K562 (cell line): ENCODE results near the gene DAZAP1. TPM values are rescaled to one million over a fixed set of nuclear protein-coding genes. Genes with fewer than 3 reads are reported as not detected.

Experiments used
- BCL6 ChIP-seq: fragments of 250-450 bp; sonication (Bioruptor Pico); IDR thresholded peaks from 2 replicates; pipeline ENCODE4 v1.4.0; 2020
- CAMTA2 ChIP-seq: fragments of 250-450 bp; sonication (Bioruptor Pico); conservative IDR thresholded peaks from 2 replicates; pipeline ENCODE4 v1.5.1; 2022
- CC2D1A ChIP-seq: fragments of 450-650 bp; IDR thresholded peaks from 2 replicates; pipeline ENCODE4 v1.6.1; 2017; ENCODE audit warnings: mild to moderate bottlenecking
- CEBPG ChIP-seq, 3 experiments: fragments of 200-800 bp in 1 of 3; sonication (Bioruptor generic) in 1 of 3; sonication (generic) in 1 of 3; formaldehyde crosslinking in 1 of 3; IDR thresholded peaks in 2 of 3; conservative IDR thresholded peaks in 1 of 3; 2 replicates each; pipeline versions ENCODE4 v1.6.1 to v1.8.0; 2016 to 2022; ENCODE audit warnings: missing compliant biosample characterization in 2 of 3, missing genetic modification characterization in 2 of 3, mild to moderate bottlenecking in 1 of 3, missing genetic modification reagents in 1 of 3
- HMGN3 ChIP-seq: IDR thresholded peaks from 2 replicates; pipeline ENCODE4 v1.6.1; 2011; ENCODE audit warnings: borderline replicate concordance, low read depth, mild to moderate bottlenecking, mixed read lengths, low read length; ENCODE audit not compliant: insufficient read length; ENCODE audit errors: extremely low read depth
- HNRNPL ChIP-seq: fragments of 200-400 bp; formaldehyde crosslinking; IDR thresholded peaks from 2 replicates; pipeline ENCODE4 v1.6.1; 2017; ENCODE audit warnings: low read depth, mild to moderate bottlenecking, low read length
- KDM1A ChIP-seq, 2 experiments: fragments of 450-650 bp; IDR thresholded peaks; 2 replicates each; pipeline ENCODE4 v1.6.1; 2016; ENCODE audit warnings: mild to moderate bottlenecking in 2 of 2
- MECOM ChIP-seq: fragments of 250-450 bp; sonication (Bioruptor Pico); IDR thresholded peaks from 2 replicates; pipeline ENCODE4 v1.8.0; 2022; ENCODE audit warnings: inconsistent platforms
- SUPT5H ChIP-seq: fragments of 450-650 bp; IDR thresholded peaks from 2 replicates; pipeline ENCODE4 v1.6.1; 2016
- ZEB2 ChIP-seq: fragments of 450-650 bp; IDR thresholded peaks from 2 replicates; pipeline ENCODE4 v1.6.1; 2016
- ZNF41 ChIP-seq: fragments of 250-450 bp; sonication (Bioruptor Pico); conservative IDR thresholded peaks from 2 replicates; pipeline ENCODE4 v1.4.0; 2020; ENCODE audit warnings: mild to moderate bottlenecking
- polyA plus RNA-seq, 8 experiments: library from polyadenylated mRNA; depleted of rRNA in 4 of 8; stranded (reverse) in 5 of 8; unstranded in 3 of 8; fragments of >200 nt; fragmentation: Nextera tagmentation in 2 of 8; fragmentation: Illumina TruSeq in 1 of 8; extraction: Ambion mirVana in 2 of 8; extraction: Trizol in 1 of 8; gene quantifications; 2 replicates each; pipeline versions ENCODE4 v1.2.1 to v1.2.3, GENCODE V29; 2011 to 2014; ENCODE audit warnings: inconsistent platforms in 1 of 8, missing spikeins in 1 of 8
- total RNA-seq, 7 experiments: library from RNA; depleted of rRNA in 6 of 7; stranded (reverse); fragments of >200 nt in 6 of 7; fragmentation: Illumina TruSeq in 2 of 7; extraction: Trizol in 2 of 7; gene quantifications; 2 replicates each; pipeline versions ENCODE4 v1.2.1 to v1.2.3, GENCODE V29; 2011 to 2021; ENCODE audit warnings: low replicate concordance in 1 of 7
- TF ChIP-seq, protein P1 (sequence below): sonication (generic); formaldehyde crosslinking; IDR thresholded peaks from 2 replicates; pipeline ENCODE4 v1.8.1; 2023; ENCODE audit warnings: mild to moderate bottlenecking, missing genetic modification reagents
- TF ChIP-seq, protein P2 (sequence below), 3 experiments: fragments of 200-800 bp in 1 of 3; fragments of 250-450 bp in 1 of 3; fragments of 450-650 bp in 1 of 3; sonication (Bioruptor Pico) in 1 of 3; sonication (Bioruptor generic) in 1 of 3; formaldehyde crosslinking in 1 of 3; IDR thresholded peaks; 2 replicates each; pipeline versions ENCODE4 v1.6.1 to v1.8.0; 2016 to 2022; ENCODE audit warnings: mild to moderate bottlenecking in 2 of 3, missing genetic modification characterization in 2 of 3, missing compliant biosample characterization in 1 of 3, moderate library complexity in 1 of 3
- TF ChIP-seq, protein P3 (sequence below): sonication (generic); formaldehyde crosslinking; IDR thresholded peaks from 2 replicates; pipeline ENCODE4 v1.8.0; 2022; ENCODE audit warnings: missing genetic modification reagents, mild to moderate bottlenecking, borderline replicate concordance
- TF ChIP-seq, protein P4 (sequence below): fragments of 250-450 bp; sonication (Bioruptor Pico); IDR thresholded peaks from 2 replicates; pipeline ENCODE4 v1.5.0; 2020; ENCODE audit warnings: mild to moderate bottlenecking

DAZAP1 gene
- total and polyA plus RNA-seq, 9 of the 15 experiments (the other 6 are each of a cell fraction or from before 2014, with no cell fraction given): 10.8 to 289 (median 142) TPM

DNA sequence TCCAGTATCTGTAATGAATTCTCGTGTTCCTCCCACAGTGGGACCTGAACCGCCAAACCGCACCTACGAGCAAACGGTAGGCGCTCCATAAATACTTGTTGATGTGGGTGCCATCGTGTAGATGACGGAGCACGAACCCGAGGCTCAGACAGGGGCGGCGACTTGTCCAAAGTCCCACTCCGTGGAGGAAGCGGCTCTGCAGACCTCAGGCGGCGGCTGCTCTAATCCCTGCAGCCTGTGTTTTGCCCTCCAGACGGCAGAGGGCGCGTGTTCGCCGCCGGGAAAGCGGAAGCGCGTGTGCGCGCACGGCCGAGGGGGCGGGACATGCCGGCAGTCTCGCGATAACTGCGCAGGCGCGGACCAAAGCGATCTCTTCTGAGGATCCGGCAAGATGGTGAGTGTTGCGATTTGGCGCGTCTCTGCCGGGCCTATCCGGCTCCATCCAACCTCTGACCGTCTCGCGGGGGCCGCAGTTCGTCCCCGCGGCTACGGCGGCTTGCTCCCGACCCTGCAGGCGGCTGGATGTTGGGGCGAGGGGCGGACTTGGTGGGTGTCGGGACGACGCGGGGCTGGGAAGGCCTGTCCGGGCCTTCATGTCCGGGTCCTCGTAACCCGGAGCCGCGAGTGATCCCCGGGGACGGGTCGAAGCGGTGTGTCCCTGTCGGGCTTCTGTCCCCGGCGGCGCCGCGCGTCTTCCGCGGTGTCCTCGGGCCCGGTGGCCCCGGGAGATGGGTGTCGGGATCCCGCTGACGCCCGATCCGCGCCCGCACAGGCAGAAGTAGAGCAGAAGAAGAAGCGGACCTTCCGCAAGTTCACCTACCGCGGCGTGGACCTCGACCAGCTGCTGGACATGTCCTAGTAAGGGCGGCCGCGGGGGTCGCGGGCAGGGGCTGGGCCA is 30.9 kb downstream of the DAZAP1 start, which contains the start of gene RPS15 (continued):
- TF ChIP-seq HNRNPL: 0 out of 2 replicates have a peak, but pooled peaks have one; percentile 31
- peak; percentile 97 for TF ChIP-seq HMGN3
- TF ChIP-seq CC2D1A: peak; percentile 75
- TF ChIP-seq CEBPG (CRISPR knock-in tag; IDR thresholded peaks at IDR 0.05): no peak
- TF ChIP-seq CEBPG (tag; conservative IDR thresholded peaks at IDR 0.05 in 1 of 2, IDR thresholded peaks at IDR 0.05 in 1 of 2): no peak
- no peak for TF ChIP-seq ZNF41 (CRISPR knock-in tag)
- TF ChIP-seq, protein P1, sequence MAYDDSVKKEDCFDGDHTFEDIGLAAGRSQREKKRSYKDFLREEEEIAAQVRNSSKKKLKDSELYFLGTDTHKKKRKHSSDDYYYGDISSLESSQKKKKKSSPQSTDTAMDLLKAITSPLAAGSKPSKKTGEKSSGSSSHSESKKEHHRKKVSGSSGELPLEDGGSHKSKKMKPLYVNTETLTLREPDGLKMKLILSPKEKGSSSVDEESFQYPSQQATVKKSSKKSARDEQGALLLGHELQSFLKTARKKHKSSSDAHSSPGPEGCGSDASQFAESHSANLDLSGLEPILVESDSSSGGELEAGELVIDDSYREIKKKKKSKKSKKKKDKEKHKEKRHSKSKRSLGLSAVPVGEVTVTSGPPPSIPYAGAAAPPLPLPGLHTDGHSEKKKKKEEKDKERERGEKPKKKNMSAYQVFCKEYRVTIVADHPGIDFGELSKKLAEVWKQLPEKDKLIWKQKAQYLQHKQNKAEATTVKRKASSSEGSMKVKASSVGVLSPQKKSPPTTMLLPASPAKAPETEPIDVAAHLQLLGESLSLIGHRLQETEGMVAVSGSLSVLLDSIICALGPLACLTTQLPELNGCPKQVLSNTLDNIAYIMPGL (CRISPR knock-in tag): peak; percentile 59; the same call in 1 of the 2 replicates
- no peak for TF ChIP-seq CAMTA2 (CRISPR knock-in tag)
- TF ChIP-seq SUPT5H: peak; percentile 99
- no peak for TF ChIP-seq KDM1A (IDR thresholded peaks at IDR 0.05)
- TF ChIP-seq, protein P2, sequence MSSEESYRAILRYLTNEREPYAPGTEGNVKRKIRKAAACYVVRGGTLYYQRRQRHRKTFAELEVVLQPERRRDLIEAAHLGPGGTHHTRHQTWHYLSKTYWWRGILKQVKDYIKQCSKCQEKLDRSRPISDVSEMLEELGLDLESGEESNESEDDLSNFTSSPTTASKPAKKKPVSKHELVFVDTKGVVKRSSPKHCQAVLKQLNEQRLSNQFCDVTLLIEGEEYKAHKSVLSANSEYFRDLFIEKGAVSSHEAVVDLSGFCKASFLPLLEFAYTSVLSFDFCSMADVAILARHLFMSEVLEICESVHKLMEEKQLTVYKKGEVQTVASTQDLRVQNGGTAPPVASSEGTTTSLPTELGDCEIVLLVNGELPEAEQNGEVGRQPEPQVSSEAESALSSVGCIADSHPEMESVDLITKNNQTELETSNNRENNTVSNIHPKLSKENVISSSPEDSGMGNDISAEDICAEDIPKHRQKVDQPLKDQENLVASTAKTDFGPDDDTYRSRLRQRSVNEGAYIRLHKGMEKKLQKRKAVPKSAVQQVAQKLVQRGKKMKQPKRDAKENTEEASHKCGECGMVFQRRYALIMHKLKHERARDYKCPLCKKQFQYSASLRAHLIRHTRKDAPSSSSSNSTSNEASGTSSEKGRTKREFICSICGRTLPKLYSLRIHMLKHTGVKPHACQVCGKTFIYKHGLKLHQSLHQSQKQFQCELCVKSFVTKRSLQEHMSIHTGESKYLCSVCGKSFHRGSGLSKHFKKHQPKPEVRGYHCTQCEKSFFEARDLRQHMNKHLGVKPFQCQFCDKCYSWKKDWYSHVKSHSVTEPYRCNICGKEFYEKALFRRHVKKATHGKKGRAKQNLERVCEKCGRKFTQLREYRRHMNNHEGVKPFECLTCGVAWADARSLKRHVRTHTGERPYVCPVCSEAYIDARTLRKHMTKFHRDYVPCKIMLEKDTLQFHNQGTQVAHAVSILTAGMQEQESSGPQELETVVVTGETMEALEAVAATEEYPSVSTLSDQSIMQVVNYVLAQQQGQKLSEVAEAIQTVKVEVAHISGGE (CRISPR knock-in tag; IDR thresholded peaks at IDR 0.05): 0 out of 6 replicates have a peak, but pooled peaks of 2 of the 3 experiments have one; percentile 13 to 61
- TF ChIP-seq MECOM (CRISPR knock-in tag): no peak
- no peak for TF ChIP-seq ZEB2
- TF ChIP-seq, protein P3, sequence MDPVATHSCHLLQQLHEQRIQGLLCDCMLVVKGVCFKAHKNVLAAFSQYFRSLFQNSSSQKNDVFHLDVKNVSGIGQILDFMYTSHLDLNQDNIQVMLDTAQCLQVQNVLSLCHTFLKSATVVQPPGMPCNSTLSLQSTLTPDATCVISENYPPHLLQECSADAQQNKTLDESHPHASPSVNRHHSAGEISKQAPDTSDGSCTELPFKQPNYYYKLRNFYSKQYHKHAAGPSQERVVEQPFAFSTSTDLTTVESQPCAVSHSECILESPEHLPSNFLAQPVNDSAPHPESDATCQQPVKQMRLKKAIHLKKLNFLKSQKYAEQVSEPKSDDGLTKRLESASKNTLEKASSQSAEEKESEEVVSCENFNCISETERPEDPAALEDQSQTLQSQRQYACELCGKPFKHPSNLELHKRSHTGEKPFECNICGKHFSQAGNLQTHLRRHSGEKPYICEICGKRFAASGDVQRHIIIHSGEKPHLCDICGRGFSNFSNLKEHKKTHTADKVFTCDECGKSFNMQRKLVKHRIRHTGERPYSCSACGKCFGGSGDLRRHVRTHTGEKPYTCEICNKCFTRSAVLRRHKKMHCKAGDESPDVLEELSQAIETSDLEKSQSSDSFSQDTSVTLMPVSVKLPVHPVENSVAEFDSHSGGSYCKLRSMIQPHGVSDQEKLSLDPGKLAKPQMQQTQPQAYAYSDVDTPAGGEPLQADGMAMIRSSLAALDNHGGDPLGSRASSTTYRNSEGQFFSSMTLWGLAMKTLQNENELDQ (CRISPR knock-in tag): no peak
- TF ChIP-seq, protein P4, sequence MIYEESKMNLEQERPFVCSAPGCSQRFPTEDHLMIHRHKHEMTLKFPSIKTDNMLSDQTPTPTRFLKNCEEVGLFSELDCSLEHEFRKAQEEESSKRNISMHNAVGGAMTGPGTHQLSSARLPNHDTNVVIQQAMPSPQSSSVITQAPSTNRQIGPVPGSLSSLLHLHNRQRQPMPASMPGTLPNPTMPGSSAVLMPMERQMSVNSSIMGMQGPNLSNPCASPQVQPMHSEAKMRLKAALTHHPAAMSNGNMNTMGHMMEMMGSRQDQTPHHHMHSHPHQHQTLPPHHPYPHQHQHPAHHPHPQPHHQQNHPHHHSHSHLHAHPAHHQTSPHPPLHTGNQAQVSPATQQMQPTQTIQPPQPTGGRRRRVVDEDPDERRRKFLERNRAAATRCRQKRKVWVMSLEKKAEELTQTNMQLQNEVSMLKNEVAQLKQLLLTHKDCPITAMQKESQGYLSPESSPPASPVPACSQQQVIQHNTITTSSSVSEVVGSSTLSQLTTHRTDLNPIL (CRISPR knock-in tag): no peak
- TF ChIP-seq BCL6 (CRISPR knock-in tag): no peak
